ENCODE data around the gene PORCN.
A peak's percentile ranks its signal among the peaks of the same experiment; 100 is the strongest.
"Not testable (repeated sequence)": the region's sequence is repeated elsewhere in the genome, so short reads cannot be mapped to it uniquely, and the experiment has no call there.

PORCN gene

GRCh38 chrX:48514126-48514806 lies 5.5 kb downstream of the PORCN start:
- Mint-ChIP-seq H3K9me3 (no peaks in the 10 kb centered on the region), H3K36me3 (peaks cover 32% of the 10 kb centered on the region), H3K27ac (no peak overlapping the region), H3K27me3 (no peaks in the 10 kb centered on the region), H3K4me1 (peaks cover 20% of the 10 kb centered on the region), H3K4me3 (no peak overlapping the region)
- no peak for ATAC-seq

DNA sequence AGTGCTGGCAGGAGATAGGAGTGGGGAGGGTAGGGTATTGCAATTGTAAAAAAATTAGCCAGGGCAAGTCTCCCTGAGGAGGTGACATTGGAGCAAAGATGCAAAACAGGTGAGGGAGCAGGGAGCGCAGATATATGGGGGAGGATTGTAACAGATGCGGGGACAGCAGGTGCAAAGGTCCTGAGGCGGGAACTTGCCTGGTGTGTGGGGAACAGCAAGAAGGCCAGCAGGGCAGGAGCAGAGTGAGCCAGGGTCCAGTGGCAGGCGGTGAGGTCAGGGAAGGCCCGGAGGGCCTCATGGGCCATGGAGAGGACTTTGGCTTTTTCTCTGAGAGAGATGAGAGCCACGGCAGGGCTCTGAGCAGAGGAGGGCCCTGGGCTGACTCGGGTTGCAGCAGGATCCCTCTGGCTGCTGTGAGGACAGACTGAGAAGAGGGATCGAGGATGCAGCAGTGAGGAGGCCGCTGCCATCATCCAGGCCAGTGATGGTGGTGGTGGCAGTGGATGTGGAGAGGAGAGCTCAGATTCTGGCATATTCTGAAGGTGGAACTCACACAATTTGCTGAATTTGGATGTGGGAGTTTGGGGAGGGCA lies 6.2 kb downstream of the PORCN start:
- Mint-ChIP-seq H3K4me3 (no peak overlapping the region), H3K4me1 (peaks cover 13% of the 10 kb centered on the region), H3K9me3 (no peaks in the 10 kb centered on the region), H3K27me3 (no peaks in the 10 kb centered on the region), H3K27ac (no peak overlapping the region), H3K36me3 (peaks cover 32% of the 10 kb centered on the region)
- no peak for ATAC-seq

DNA sequence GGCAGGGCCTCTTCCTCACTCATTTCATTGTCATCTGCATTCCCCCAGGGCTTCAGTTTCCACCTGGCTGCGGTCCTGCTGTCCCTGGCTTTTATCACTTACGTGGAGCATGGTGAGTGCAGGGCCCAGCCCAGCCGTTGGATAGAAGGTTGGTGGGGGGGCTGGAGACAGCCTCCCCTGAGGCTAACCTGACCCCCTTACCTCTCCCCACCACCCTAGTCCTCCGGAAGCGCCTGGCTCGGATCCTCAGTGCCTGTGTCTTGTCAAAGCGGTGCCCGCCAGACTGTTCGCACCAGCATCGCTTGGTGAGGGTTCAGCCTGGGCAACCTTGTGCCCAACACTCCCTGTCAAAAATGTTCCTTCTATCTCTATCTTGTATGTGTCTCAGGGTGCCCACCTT lies 7.0 kb downstream of the PORCN start:
- Mint-ChIP-seq H3K36me3 (peaks cover 32% of the 10 kb centered on the region), H3K27ac (no peak overlapping the region), H3K9me3 (no peaks in the 10 kb centered on the region), H3K4me1 (peaks cover 13% of the 10 kb centered on the region), H3K4me3 (no peak overlapping the region), H3K27me3 (no peaks in the 10 kb centered on the region)
- no peak for ATAC-seq

- H3K27me3 Mint-ChIP-seq, result no peaks in the 10 kb centered on the region
- no peak overlapping the region for H3K27ac Mint-ChIP-seq
- H3K4me3 Mint-ChIP-seq, result no peak overlapping the region
- no peak for ATAC-seq
- H3K9me3 Mint-ChIP-seq, result no peaks in the 10 kb centered on the region
- H3K36me3 Mint-ChIP-seq, result peaks cover 28% of the 10 kb centered on the region
- H3K4me1 Mint-ChIP-seq, result peaks cover 13% of the 10 kb centered on the region
These were observed 7.5 kb downstream of the PORCN start for GRCh38 chrX:48516285-48516684.

DNA sequence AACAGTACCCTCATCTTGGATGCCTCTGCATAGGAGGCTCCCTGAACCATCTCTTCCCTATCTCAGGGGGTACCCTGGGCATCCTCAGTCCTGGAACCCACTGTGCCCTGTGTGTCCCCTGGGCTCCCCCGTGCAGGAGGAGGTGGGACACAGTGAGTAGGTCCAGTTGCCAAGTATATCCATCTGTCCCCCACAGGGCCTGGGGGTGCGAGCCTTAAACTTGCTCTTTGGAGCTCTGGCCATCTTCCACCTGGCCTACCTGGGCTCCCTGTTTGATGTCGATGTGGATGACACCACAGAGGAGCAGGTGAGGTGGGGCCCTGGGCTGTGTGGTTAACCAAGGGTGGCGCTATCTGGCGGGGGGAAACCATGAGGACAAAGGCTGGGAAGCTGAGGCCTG lies 8.2 kb downstream of the PORCN start:
- ATAC-seq, result no peak
- H3K36me3 Mint-ChIP-seq, result peaks cover 24% of the 10 kb centered on the region
- H3K4me1 Mint-ChIP-seq, result peaks cover 13% of the 10 kb centered on the region
- H3K27ac Mint-ChIP-seq, result no peak overlapping the region
- H3K9me3 Mint-ChIP-seq, result no peaks in the 10 kb centered on the region
- H3K27me3 Mint-ChIP-seq, result no peaks in the 10 kb centered on the region
- H3K4me3 Mint-ChIP-seq, result no peak overlapping the region

DNA sequence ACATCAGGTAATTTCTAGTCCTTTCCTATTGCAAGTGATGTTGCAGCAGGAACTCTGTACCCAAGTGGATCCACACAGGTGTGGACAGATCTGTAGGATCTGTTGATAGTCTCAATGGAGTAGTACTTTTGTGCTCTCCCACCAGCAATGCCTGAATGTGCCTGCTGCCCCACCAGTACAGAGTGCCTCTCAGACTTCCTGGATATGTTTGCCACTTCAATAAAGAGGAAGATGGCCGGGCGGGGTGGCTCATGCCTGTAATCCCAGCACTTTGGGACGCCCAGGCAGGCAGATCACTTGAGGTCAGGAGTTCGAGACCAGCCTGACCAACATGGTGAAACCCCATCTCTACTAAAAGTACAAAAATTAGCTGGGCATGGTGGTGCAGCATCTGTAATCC lies 10.7 kb downstream of the PORCN start:
- not testable (repeated sequence) for H3K27me3 Mint-ChIP-seq, H3K9me3 Mint-ChIP-seq, H3K4me3 Mint-ChIP-seq, ATAC-seq, H3K27ac Mint-ChIP-seq
- H3K4me1 Mint-ChIP-seq, result peaks cover 17% of the 10 kb centered on the region
- peaks cover 24% of the 10 kb centered on the region for H3K36me3 Mint-ChIP-seq

DNA sequence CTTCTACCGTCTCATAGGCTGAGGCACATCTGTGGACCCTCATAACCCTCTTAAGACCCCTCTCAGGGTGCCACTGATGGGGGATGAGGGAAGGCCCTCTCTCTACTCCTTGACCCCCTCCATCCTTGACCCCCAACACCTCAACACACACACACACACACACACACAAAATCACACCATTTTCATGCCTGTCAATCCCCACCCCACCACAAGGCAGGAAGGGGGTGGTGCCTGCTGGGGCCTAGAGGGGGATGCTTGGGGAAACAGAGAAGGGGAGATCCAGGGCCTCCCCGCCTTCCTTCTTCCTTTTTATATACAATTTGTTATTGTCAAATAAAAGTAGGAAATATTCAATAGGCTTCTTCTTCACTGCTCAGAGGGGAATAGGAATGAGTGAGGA lies 11.7 kb downstream of the PORCN start:
- Mint-ChIP-seq H3K9me3 (no peaks in the 10 kb centered on the region), H3K4me3 (peak overlapping the region; percentile 84), H3K4me1 (peaks cover 17% of the 10 kb centered on the region), H3K27me3 (no peaks in the 10 kb centered on the region), H3K36me3 (peaks cover 14% of the 10 kb centered on the region), H3K27ac (peak overlapping the region; percentile 95)
- ATAC-seq, result no peak

GRCh38 chrX:48520976-48521352 lies 12.2 kb downstream of the PORCN start:
- no peaks in the 10 kb centered on the region for H3K27me3 Mint-ChIP-seq
- no peaks in the 10 kb centered on the region for H3K9me3 Mint-ChIP-seq
- peak overlapping the region; percentile 84 for H3K4me3 Mint-ChIP-seq
- no peak for ATAC-seq
- H3K27ac Mint-ChIP-seq, result peak overlapping the region; percentile 95
- peaks cover 17% of the 10 kb centered on the region for H3K4me1 Mint-ChIP-seq
- H3K36me3 Mint-ChIP-seq, result peaks cover 10% of the 10 kb centered on the region

DNA sequence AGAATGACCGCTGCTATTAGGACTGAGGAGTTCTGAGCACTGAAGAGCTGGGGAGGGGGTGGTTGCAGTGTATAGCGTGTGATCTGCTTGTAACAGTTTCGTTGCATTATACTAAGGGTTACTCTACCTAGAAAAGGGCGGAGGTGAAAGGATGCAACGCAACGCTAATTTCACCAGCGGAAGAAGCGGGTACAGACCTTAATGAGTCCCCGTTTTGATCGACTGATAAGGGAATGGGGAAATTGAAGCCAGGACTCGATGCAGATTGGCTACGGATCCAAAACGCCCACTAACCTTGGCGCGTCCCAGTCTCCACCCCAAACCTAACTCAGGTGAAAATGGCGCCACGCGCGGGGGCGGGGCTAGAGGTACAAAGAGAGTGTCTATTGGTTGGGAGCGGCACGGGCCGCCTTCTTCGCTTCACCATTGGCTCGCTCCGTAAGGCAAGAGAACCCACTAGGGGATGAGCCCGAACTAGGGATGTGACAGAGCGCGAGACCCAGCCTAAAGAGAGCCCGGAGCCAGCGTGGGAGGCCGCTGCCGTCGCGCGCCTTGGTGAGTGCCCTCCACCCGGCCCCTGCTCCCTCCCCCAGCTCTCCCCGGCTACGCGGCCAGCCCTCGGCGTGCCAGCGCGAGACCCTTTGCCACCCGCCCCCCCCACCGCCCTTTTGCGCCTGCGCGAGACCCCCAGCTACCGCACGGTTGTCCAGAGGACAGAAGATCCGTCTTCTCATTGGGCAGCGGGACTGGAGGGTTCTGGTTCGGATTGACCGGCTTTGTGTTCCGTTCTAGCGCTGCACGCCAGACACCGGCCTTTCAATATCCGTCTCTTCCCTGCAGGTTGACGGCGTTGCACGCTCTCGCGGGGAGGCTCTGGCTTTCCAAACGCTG lies 12.8 kb downstream of the PORCN start, which contains the start of gene EBP:
EBP (plus strand) TSS at position 456 of the 891 bp plus-strand sequence. CDS start 1,964 bp downstream, outside the sequence.
- Mint-ChIP-seq H3K4me1 (peaks cover 21% of the 10 kb centered on the region), H3K27ac (peak within 1 kb of the TSS; percentile 95), H3K4me3 (peak within 1 kb of the TSS; percentile 84), H3K36me3 (peaks cover 8% of the 10 kb centered on the region), H3K9me3 (no peaks in the 10 kb centered on the region), H3K27me3 (no peaks in the 10 kb centered on the region)
- ATAC-seq, result peak; percentile 100

DNA sequence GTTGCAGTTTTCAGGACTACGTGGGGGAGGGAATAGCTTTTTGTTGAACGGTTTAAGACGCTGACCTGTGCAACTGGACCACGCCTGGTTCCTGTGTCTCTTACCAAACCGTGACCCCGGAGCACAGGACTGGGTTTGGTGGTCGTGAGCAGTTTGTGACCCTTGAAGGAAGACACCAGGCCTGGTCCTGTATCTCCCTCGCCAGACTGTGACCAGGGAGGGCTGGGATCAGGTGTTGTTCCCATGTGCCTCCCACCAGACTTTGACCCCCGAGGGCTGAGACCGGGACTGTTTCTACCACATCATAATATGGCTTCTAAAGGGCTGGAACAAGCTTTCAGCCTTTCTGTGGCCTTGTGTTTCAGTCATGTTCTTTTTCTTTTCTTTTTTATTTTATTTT lies 13.5 kb downstream of the PORCN start:
- Mint-ChIP-seq H3K4me3 (peak overlapping the region; percentile 84), H3K36me3 (peaks cover 11% of the 10 kb centered on the region), H3K27me3 (no peaks in the 10 kb centered on the region), H3K9me3 (no peaks in the 10 kb centered on the region), H3K4me1 (peaks cover 23% of the 10 kb centered on the region), H3K27ac (peak overlapping the region; percentile 95)
- ATAC-seq, result no peak

GRCh38 chrX:48523682-48524081 lies 14.9 kb downstream of the PORCN start:
- ATAC-seq, result no peak
- Mint-ChIP-seq H3K27ac (no peak overlapping the region), H3K36me3 (peaks cover 18% of the 10 kb centered on the region), H3K9me3 (no peaks in the 10 kb centered on the region), H3K4me1 (peaks cover 23% of the 10 kb centered on the region), H3K4me3 (peak overlapping the region; percentile 47), H3K27me3 (no peaks in the 10 kb centered on the region)

DNA sequence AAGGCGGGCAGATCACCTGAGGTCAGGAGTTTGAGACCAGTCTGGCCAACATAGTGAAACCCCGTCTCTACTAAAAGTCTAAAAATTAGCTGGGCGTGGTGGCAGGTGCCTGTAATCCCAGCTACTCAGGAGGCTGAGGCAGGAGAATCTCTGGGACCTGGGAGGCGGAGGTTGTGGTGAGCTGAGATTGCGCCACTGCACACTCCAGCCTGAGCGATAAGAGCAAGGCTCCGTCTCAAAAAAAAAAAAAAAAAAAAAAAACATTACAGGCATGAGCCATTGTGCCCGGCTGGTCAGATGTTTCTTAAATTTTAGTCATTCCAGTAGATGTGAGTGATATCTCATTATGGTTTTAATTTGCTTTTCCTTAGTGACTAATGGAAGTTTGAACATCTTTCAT lies 17.1 kb downstream of the PORCN start:
- not testable (repeated sequence) for H3K9me3 Mint-ChIP-seq, ATAC-seq, H3K27ac Mint-ChIP-seq, H3K27me3 Mint-ChIP-seq, H3K4me3 Mint-ChIP-seq
- Mint-ChIP-seq H3K4me1 (peaks cover 16% of the 10 kb centered on the region), H3K36me3 (peaks cover 21% of the 10 kb centered on the region)

GRCh38 chrX:48530736-48531135 lies 21.9 kb downstream of the PORCN start:
- no peak for ATAC-seq
- Mint-ChIP-seq H3K9me3 (no peaks in the 10 kb centered on the region), H3K4me1 (peaks cover 6% of the 10 kb centered on the region), H3K4me3 (no peak overlapping the region), H3K27me3 (no peaks in the 10 kb centered on the region), H3K36me3 (peaks cover 23% of the 10 kb centered on the region), H3K27ac (no peak overlapping the region)

DNA sequence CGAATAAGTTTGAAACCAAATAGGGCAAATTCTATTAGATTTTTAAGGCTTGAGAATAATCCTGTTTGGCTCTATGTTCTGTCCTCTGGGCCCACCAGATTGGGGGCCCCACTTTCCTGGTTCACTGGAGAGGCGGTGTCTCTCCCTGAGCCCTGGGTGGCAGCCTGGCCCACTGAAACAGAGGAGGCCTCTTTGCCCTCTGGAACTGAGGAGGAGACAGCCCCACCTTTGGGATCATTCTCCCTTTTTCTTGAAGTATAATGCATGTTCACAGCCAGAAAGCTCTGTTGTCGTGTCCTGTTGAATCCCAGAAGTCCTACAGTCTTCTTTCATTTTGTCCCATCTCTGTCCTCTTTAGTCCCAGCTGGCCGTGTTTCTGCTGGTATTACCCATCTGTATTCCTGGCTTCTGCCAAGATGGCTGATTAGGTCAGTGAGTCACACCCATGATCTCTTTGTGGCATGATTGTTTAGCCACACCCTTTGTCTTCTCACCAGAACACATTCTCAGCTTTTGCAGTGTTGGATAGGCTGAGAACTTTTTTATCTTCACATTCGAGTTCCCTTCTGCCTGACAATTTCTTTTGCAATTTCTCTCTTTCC lies 22.7 kb downstream of the PORCN start:
- Mint-ChIP-seq H3K4me3 (no peak overlapping the region), H3K9me3 (no peaks in the 10 kb centered on the region), H3K27me3 (no peaks in the 10 kb centered on the region), H3K4me1 (peaks cover 4% of the 10 kb centered on the region), H3K36me3 (peaks cover 20% of the 10 kb centered on the region), H3K27ac (no peak overlapping the region)
- ATAC-seq, result no peak

- no peak for ATAC-seq
- H3K4me1 Mint-ChIP-seq, result no peaks in the 10 kb centered on the region
These were observed 23.4 kb downstream of the PORCN start for GRCh38 chrX:48532161-48532560.

More at GRCh38 chrX:48532161-48532560, 23.4 kb downstream of the PORCN start:
- no peaks in the 10 kb centered on the region for H3K9me3 Mint-ChIP-seq
- no peak overlapping the region for H3K27ac Mint-ChIP-seq
- H3K4me3 Mint-ChIP-seq, result no peak overlapping the region
- H3K27me3 Mint-ChIP-seq, result no peaks in the 10 kb centered on the region
- peaks cover 16% of the 10 kb centered on the region for H3K36me3 Mint-ChIP-seq
